DOHH2 (cell line): ENCODE results near the gene PRICKLE4.

ENCODE experiments used
- H3F3A ChIP-seq: fragments of 200-600 bp; sonication (generic), shearing (Covaris generic); 2 replicates; pipeline ENCODE4 v1.6.0; 2016; ENCODE audit warnings: antibody characterized with exemption, mild to moderate bottlenecking; ENCODE audit not compliant: control insufficient read depth, insufficient read depth
- H3K27ac ChIP-seq: fragments of 200-600 bp; sonication (generic); 2 replicates; pipeline ENCODE4 v1.5.1; 2014; ENCODE audit warnings: low read depth, mild to moderate bottlenecking, low read length, moderate library complexity
- H3K27me3 ChIP-seq: fragments of 200-600 bp; sonication (generic); 2 replicates; pipeline ENCODE4 v1.6.1; 2014; ENCODE audit warnings: mild to moderate bottlenecking, low read length, mixed read lengths; ENCODE audit not compliant: control insufficient read depth
- H3K36me3 ChIP-seq: fragments of 200-600 bp; sonication (generic); 2 replicates; pipeline ENCODE4 v1.6.1; 2014; ENCODE audit warnings: mild to moderate bottlenecking, low read length, moderate library complexity, mixed read lengths; ENCODE audit not compliant: control insufficient read depth
- H3K4me1 ChIP-seq: fragments of 200-600 bp; sonication (generic); 2 replicates; pipeline ENCODE4 v1.6.1; 2014; ENCODE audit warnings: mild to moderate bottlenecking, low read length, mixed read lengths; ENCODE audit not compliant: control insufficient read depth
- H3K4me2 ChIP-seq: fragments of 200-600 bp; sonication (generic); 2 replicates; pipeline ENCODE4 v1.6.0; 2014; ENCODE audit warnings: mild to moderate bottlenecking, low read length, moderate library complexity
- H3K4me3 ChIP-seq: fragments of 200-600 bp; sonication (generic); 2 replicates; pipeline ENCODE4 v1.5.1; 2014; ENCODE audit warnings: mild to moderate bottlenecking, low read length, mixed read lengths
- H3K79me2 ChIP-seq: fragments of 200-600 bp; sonication (generic); 2 replicates; pipeline ENCODE4 v1.6.1; 2014; ENCODE audit warnings: mild to moderate bottlenecking, low read length, mixed read lengths; ENCODE audit not compliant: control insufficient read depth
- H3K9me2 ChIP-seq: fragments of 200-600 bp; sonication (generic); replicated peaks from 2 replicates; pipeline ENCODE4 v1.6.1; 2014; ENCODE audit warnings: mild to moderate bottlenecking, low read length, mixed read lengths; ENCODE audit not compliant: control insufficient read depth
- H3K9me3 ChIP-seq: fragments of 200-600 bp; sonication (generic); 2 replicates; pipeline ENCODE4 v1.6.1; 2014; ENCODE audit warnings: antibody characterized with exemption, low read length, mixed read lengths; ENCODE audit not compliant: control insufficient read depth, insufficient read depth
- H4K20me1 ChIP-seq: fragments of 200-600 bp; sonication (generic); 2 replicates; pipeline ENCODE4 v1.6.0; 2014; ENCODE audit warnings: low read depth, mild to moderate bottlenecking, antibody characterized with exemption, low read length, moderate library complexity; ENCODE audit not compliant: control insufficient read depth, insufficient read depth
- EZH2phosphoT487 ChIP-seq: fragments of 200-600 bp; sonication (generic); IDR thresholded peaks from 2 replicates; pipeline ENCODE4 v1.6.1; 2017; ENCODE audit warnings: borderline replicate concordance, mild to moderate bottlenecking, antibody characterized with exemption, low read length, moderate library complexity, mixed read lengths
- TF ChIP-seq, protein P1 (sequence below): fragments of 200-600 bp; sonication (generic); IDR thresholded peaks from one replicate; pipeline ENCODE4 v1.5.1; 2014; ENCODE audit warnings: antibody characterized with exemption, mild to moderate bottlenecking, low read depth, low read length; ENCODE audit not compliant: poor library complexity, severe bottlenecking

Gene PRICKLE4

DNA sequence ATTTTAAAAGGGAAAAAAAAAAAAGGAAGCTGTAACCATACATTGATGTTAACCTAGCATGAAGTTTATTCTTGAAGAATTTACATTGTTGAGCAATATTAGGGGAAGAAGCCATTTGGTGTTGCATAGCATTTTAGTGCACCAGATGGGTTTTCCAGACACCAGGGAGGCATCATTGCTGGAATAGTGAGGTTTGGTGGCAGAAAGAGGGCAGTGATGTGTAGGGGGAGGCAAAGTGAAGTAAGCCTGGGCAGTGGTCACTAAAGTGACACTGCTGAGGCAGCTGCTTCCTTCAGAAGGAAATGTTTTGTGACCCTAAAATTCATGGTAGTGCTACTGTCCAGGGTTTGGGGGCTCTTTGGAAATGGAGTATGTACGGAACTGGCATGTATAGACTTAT is 9.5 kb downstream of the PRICKLE4 start:
- Histone ChIP-seq H3K4me2 (no peak overlapping the region), H4K20me1 (no peaks in the 10 kb centered on the region; the same call in 1 of the 2 replicates), H3K9me2 (no peaks in the 10 kb centered on the region), H3F3A (peaks cover 29% of the 10 kb centered on the region), H3K27me3 (no peaks in the 10 kb centered on the region), H3K79me2 (peaks cover 42% of the 10 kb centered on the region), H3K9me3 (no peaks in the 10 kb centered on the region), H3K36me3 (peaks cover 52% of the 10 kb centered on the region), H3K27ac (no peak overlapping the region), H3K4me1 (peaks cover 24% of the 10 kb centered on the region), H3K4me3 (no peak overlapping the region)
- no peak for TF ChIP-seq EZH2phosphoT487
- TF ChIP-seq, protein P1, sequence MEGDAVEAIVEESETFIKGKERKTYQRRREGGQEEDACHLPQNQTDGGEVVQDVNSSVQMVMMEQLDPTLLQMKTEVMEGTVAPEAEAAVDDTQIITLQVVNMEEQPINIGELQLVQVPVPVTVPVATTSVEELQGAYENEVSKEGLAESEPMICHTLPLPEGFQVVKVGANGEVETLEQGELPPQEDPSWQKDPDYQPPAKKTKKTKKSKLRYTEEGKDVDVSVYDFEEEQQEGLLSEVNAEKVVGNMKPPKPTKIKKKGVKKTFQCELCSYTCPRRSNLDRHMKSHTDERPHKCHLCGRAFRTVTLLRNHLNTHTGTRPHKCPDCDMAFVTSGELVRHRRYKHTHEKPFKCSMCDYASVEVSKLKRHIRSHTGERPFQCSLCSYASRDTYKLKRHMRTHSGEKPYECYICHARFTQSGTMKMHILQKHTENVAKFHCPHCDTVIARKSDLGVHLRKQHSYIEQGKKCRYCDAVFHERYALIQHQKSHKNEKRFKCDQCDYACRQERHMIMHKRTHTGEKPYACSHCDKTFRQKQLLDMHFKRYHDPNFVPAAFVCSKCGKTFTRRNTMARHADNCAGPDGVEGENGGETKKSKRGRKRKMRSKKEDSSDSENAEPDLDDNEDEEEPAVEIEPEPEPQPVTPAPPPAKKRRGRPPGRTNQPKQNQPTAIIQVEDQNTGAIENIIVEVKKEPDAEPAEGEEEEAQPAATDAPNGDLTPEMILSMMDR = no peak

DNA sequence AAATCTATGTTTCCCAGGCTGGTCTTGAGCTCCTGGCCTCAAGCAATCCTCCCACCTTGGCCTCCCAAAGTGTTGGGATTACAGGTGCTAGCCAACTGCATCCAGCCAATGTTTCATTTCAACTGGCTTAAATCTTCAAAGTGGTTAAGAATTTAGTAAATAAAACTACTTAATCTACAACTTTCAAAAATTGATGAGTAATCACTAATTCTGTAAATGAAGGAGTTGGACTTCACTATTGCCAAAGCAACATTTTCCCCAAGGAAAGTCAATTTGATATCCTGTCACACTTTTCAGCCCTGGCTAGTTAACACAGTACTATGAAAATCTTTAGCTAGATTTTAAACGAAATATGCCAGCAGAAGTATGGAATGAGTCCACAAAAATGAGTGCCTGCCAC is 10.7 kb downstream of the PRICKLE4 start:
- H3K9me2 ChIP-seq = no peaks in the 10 kb centered on the region
- no peak for TF ChIP-seq EZH2phosphoT487
- TF ChIP-seq, protein P1 = no peak
- H3K36me3 ChIP-seq = peaks cover 59% of the 10 kb centered on the region
- H3K27me3 ChIP-seq = no peaks in the 10 kb centered on the region
- H3K9me3 ChIP-seq = no peaks in the 10 kb centered on the region
- H3K4me1 ChIP-seq = peaks cover 11% of the 10 kb centered on the region
- no peak overlapping the region for H3K4me3 ChIP-seq
- H3K4me2 ChIP-seq = no peak overlapping the region
- peaks cover 29% of the 10 kb centered on the region for H3F3A ChIP-seq
- H4K20me1 ChIP-seq = no peaks in the 10 kb centered on the region; the same call in 1 of the 2 replicates
- H3K79me2 ChIP-seq = peaks cover 37% of the 10 kb centered on the region
- no peak overlapping the region for H3K27ac ChIP-seq

DNA sequence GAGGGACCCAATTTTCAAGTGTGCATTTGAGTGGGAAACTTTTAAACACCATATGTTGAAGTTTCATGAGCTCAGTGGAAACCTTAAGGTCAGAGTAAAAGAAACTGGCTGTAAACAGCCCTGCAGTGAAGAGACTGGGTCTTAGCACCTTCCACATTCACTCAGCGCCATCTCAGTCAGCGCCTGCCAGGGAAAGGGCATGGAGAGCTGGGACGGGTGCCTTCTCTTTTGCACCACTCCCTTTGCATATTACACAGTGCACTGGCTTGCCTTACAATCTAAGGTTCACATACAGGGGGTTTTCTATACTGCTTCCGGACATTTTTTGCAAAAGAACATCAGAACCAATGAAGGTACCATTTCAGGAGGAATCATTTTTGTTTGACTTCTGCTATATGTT is 11.4 kb downstream of the PRICKLE4 start:
- Histone ChIP-seq H3K4me1 (peaks cover 11% of the 10 kb centered on the region), H3K27ac (no peak overlapping the region), H3K36me3 (peaks cover 58% of the 10 kb centered on the region), H4K20me1 (no peaks in the 10 kb centered on the region; the same call in 1 of the 2 replicates), H3K4me2 (no peak overlapping the region), H3K27me3 (no peaks in the 10 kb centered on the region), H3K4me3 (no peak overlapping the region), H3K9me2 (no peaks in the 10 kb centered on the region), H3F3A (peaks cover 29% of the 10 kb centered on the region), H3K9me3 (no peaks in the 10 kb centered on the region), H3K79me2 (peaks cover 33% of the 10 kb centered on the region)
- no peak for TF ChIP-seq EZH2phosphoT487
- TF ChIP-seq, protein P1 = no peak

DNA sequence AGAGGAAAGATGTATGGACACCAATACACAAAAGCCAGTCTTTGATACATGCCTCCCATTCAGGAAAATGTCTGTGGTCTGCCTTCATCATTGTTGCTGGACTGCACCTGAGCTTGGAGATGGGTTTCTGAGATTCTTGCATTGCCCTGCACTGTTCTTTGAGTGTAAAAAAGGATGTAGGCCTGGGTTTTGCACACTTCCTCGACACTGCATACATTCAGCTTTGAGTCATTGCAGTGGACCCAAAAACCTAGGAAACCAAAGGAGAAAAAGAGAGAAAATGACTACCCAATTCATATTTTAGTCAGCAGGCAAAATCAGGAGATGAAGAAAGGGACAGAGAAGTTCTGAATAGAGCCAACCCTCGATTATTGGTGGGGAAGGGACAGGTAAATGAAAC is 15.9 kb downstream of the PRICKLE4 start:
- no peak overlapping the region for H3K27ac ChIP-seq
- no peaks in the 10 kb centered on the region for H4K20me1 ChIP-seq
- H3K4me2 ChIP-seq = no peak overlapping the region
- no peaks in the 10 kb centered on the region for H3K9me2 ChIP-seq
- H3K4me3 ChIP-seq = no peak overlapping the region
- no peaks in the 10 kb centered on the region for H3K9me3 ChIP-seq
- H3K4me1 ChIP-seq = no peaks in the 10 kb centered on the region
- no peaks in the 10 kb centered on the region; the same call in 1 of the 2 replicates for H3K79me2 ChIP-seq
- TF ChIP-seq EZH2phosphoT487 = no peak
- TF ChIP-seq, protein P1 = no peak
- H3F3A ChIP-seq = peaks cover 11% of the 10 kb centered on the region
- no peaks in the 10 kb centered on the region for H3K27me3 ChIP-seq
- H3K36me3 ChIP-seq = peaks cover 39% of the 10 kb centered on the region
